GM23248 (cell line): ENCODE results near the gene MAN1C1. TPM values are rescaled to one million over a fixed set of nuclear protein-coding genes. Genes with fewer than 3 reads are reported as not detected.
A peak's percentile ranks its signal among the peaks of the same experiment; 100 is the strongest.

Experiments used
- DNase-seq: peaks from one replicate; pipeline ENCODE4 v3.0.0-alpha.2; 2015
- H2AFZ ChIP-seq: fragments of 200-600 bp; sonication (generic); 2 replicates; pipeline ENCODE4 v1.6.1; 2016; ENCODE audit warnings: antibody characterized with exemption
- H3F3A ChIP-seq: fragments of 200-600 bp; sonication (generic); 2 replicates; pipeline ENCODE4 v1.6.1; 2016; ENCODE audit warnings: mild to moderate bottlenecking, antibody characterized with exemption, mixed run types; ENCODE audit not compliant: insufficient read depth
- H3K27ac ChIP-seq: fragments of 200-600 bp; sonication (generic); 2 replicates; pipeline ENCODE4 v1.5.1; 2016; ENCODE audit warnings: mild to moderate bottlenecking
- H3K27me3 ChIP-seq: fragments of 200-600 bp; sonication (generic); replicated peaks from 2 replicates; pipeline ENCODE4 v1.6.1; 2016; ENCODE audit warnings: mild to moderate bottlenecking; ENCODE audit not compliant: insufficient read depth
- H3K36me3 ChIP-seq: fragments of 200-600 bp; sonication (generic); 2 replicates; pipeline ENCODE4 v1.6.1; 2016; ENCODE audit warnings: low read depth, mild to moderate bottlenecking
- H3K4me1 ChIP-seq: fragments of 200-600 bp; sonication (generic); 2 replicates; pipeline ENCODE4 v1.6.1; 2016; ENCODE audit warnings: mild to moderate bottlenecking; ENCODE audit not compliant: insufficient read depth
- H3K4me2 ChIP-seq: fragments of 200-600 bp; sonication (generic); one replicate; pipeline ENCODE4 v1.6.1; 2016; ENCODE audit warnings: mild to moderate bottlenecking; ENCODE audit not compliant: unreplicated experiment
- H3K4me3 ChIP-seq: fragments of 200-600 bp; sonication (generic); 2 replicates; pipeline ENCODE4 v1.5.1; 2016; ENCODE audit warnings: mild to moderate bottlenecking
- H3K79me2 ChIP-seq: fragments of 200-600 bp; sonication (generic); 2 replicates; pipeline ENCODE4 v1.6.1; 2016; ENCODE audit warnings: mild to moderate bottlenecking; ENCODE audit not compliant: insufficient read depth
- H3K9ac ChIP-seq: fragments of 200-600 bp; sonication (generic); 2 replicates; pipeline ENCODE4 v1.6.1; 2016; ENCODE audit warnings: mild to moderate bottlenecking
- H3K9me2 ChIP-seq: fragments of 200-600 bp; sonication (generic); 2 replicates; pipeline ENCODE4 v1.6.1; 2016; ENCODE audit warnings: mixed run types, mild to moderate bottlenecking, moderate library complexity; ENCODE audit not compliant: insufficient read depth
- H3K9me3 ChIP-seq: fragments of 200-600 bp; sonication (generic); one replicate; pipeline ENCODE4 v1.6.1; 2017; ENCODE audit warnings: low read depth
- H4K20me1 ChIP-seq: fragments of 200-600 bp; sonication (generic); 2 replicates; pipeline ENCODE4 v1.6.0; 2016; ENCODE audit not compliant: insufficient read depth
- EZH2 ChIP-seq: fragments of 200-600 bp; sonication (generic); IDR thresholded peaks from 2 replicates; pipeline ENCODE4 v1.6.1; 2018; ENCODE audit warnings: antibody characterized with exemption, mild to moderate bottlenecking; ENCODE audit not compliant: insufficient read depth, poor library complexity, severe bottlenecking
- EZH2phosphoT487 ChIP-seq: fragments of 200-600 bp; sonication (generic); IDR thresholded peaks from 2 replicates; pipeline ENCODE4 v1.6.1; 2018; ENCODE audit warnings: antibody characterized with exemption, moderate library complexity, mild to moderate bottlenecking, low read depth; ENCODE audit not compliant: insufficient read depth
- WGBS, 2 experiments: methylation state at CpG; one replicate each; pipeline ENCODE4 v1.1.6; 2015 to 2017; ENCODE audit warnings: low lambda C conversion rate in 2 of 2, low coverage in 1 of 2; ENCODE audit errors: missing lambda C conversion rate in 2 of 2; 5-methylcytosine and 5-hydroxymethylcytosine counted together
- in situ Hi-C: fragments of 300-500 bp; cut with MboI; formaldehyde crosslinking; loops from 2 replicates; pipeline ENCODE4 v1.15.0; 2020
- polyA plus RNA-seq: library from polyadenylated mRNA; unstranded; fragments of >200 nt; fragmentation: Nextera tagmentation; extraction: Ambion mirVana; gene quantifications from 2 replicates; pipeline ENCODE4 v1.2.1, GENCODE V29; 2016
- total RNA-seq: library from RNA; depleted of rRNA; stranded (reverse); fragments of >200 nt; shearing (Covaris generic); gene quantifications from 2 replicates; pipeline ENCODE4 v1.2.3, GENCODE V29; 2014

The MAN1C1 gene
- total and polyA plus RNA-seq, 2 experiments from 2014 or later: 0.29 to 1.1 TPM

- Histone ChIP-seq H3K9me3 (no peaks in the 10 kb centered on the region), H3K4me1 (no peaks in the 10 kb centered on the region), H3K9ac (no peak overlapping the region), H3K4me2 (no peak overlapping the region), H2AFZ (no peak overlapping the region), H3K9me2 (no peaks in the 10 kb centered on the region), H3K4me3 (no peak overlapping the region), H3F3A (no peaks in the 10 kb centered on the region; the same call in 1 of the 2 replicates), H3K79me2 (no peaks in the 10 kb centered on the region), H3K27ac (no peak overlapping the region), H3K27me3 (no peaks in the 10 kb centered on the region), H4K20me1 (no peaks in the 10 kb centered on the region), H3K36me3 (no peaks in the 10 kb centered on the region)
- DNase-seq: no peak
- in situ Hi-C loops: no loop called here
- no peak for TF ChIP-seq EZH2phosphoT487
- 75 to 77% methylated on average over 18 of the region's 18 CpGs for WGBS, 2 experiments
These were observed 166.1 kb downstream of the MAN1C1 start for GRCh38 chr1:25782608-25783201.

GRCh38 chr1:25784575-25785051, 168.0 kb downstream of the MAN1C1 start:
- 68 to 74% methylated on average over 8 to 9 of the region's 9 CpGs for WGBS, 2 experiments
- no peaks in the 10 kb centered on the region for H3K27me3 ChIP-seq
- H3K4me1 ChIP-seq: no peaks in the 10 kb centered on the region
- no peaks in the 10 kb centered on the region for H4K20me1 ChIP-seq
- H3F3A ChIP-seq: no peaks in the 10 kb centered on the region; the same call in 1 of the 2 replicates
- no peaks in the 10 kb centered on the region for H3K9me2 ChIP-seq
- TF ChIP-seq EZH2phosphoT487: no peak
- no peak for TF ChIP-seq EZH2
- H3K36me3 ChIP-seq: no peaks in the 10 kb centered on the region
- no peak overlapping the region for H3K27ac ChIP-seq
- H3K9ac ChIP-seq: no peak overlapping the region
- H3K9me3 ChIP-seq: no peaks in the 10 kb centered on the region
- no peak overlapping the region for H2AFZ ChIP-seq
- H3K79me2 ChIP-seq: no peaks in the 10 kb centered on the region
- no peak overlapping the region for H3K4me3 ChIP-seq
- H3K4me2 ChIP-seq: no peak overlapping the region
- peak; percentile 13 for DNase-seq
- in situ Hi-C loops: no loop called here

GRCh38 chr1:25785333-25786067, 168.9 kb downstream of the MAN1C1 start:
- Histone ChIP-seq H3K4me1 (no peaks in the 10 kb centered on the region), H3K9ac (no peak overlapping the region), H4K20me1 (no peaks in the 10 kb centered on the region), H3K27me3 (no peaks in the 10 kb centered on the region), H3K4me2 (no peak overlapping the region), H3K79me2 (no peaks in the 10 kb centered on the region), H3K9me3 (no peaks in the 10 kb centered on the region), H3K27ac (no peak overlapping the region), H3F3A (no peaks in the 10 kb centered on the region; the same call in 1 of the 2 replicates), H3K9me2 (no peaks in the 10 kb centered on the region), H3K4me3 (no peak overlapping the region), H2AFZ (no peak overlapping the region), H3K36me3 (no peaks in the 10 kb centered on the region)
- TF ChIP-seq EZH2: no peak
- no peak for TF ChIP-seq EZH2phosphoT487
- in situ Hi-C loops: no loop called here
- 79 to 84% methylated on average over 10 of the region's 10 CpGs for WGBS, 2 experiments
- no peak for DNase-seq

DNA sequence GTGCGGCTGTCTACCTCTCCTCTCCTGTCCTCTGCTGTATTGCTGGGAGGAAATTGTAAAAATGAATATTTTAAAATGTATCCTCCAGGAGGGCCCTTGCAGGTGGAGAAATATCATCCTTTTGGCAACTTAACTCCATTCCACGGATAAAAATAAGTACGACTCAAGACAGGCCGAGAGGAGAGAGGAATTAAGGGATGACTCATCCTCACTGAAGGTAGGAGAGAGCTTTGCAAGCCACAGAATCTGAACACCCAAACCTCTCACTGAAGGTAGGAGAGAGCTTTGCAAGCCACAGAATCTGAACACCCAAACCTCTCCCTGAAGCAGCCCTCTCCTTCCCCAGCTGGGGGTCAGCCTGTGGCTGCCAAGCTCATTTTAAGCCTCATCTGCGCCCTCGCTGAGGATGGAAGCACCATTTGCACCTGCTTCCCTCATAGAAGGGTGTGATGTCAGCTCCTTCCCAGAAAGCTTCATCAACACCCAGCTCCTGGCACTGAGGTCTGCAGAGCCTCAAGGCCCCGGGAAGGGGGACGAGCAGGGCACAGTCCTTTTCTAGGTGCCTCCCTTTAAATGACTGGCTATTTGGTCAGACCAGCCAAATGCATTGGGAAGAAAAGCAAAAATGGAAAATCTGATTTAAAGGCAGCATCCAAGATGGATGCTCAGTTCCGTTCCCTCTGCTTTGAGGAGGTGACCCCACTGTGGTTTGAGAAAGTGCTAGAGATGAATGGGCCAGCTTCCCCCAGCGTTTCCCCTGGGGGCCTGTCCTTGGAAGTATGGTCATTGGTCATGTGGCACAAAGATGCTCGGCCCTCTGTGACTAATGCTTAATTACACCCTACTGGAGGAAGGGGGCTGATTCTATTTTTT, 170.5 kb downstream of the MAN1C1 start:
- no peaks in the 10 kb centered on the region for H3K79me2 ChIP-seq
- peak; percentile 62 for DNase-seq
- no peaks in the 10 kb centered on the region for H3K36me3 ChIP-seq
- H3K9me3 ChIP-seq: no peaks in the 10 kb centered on the region
- no peaks in the 10 kb centered on the region for H3K4me1 ChIP-seq
- TF ChIP-seq EZH2 (no peak), EZH2phosphoT487 (no peak)
- H3K27ac ChIP-seq: no peak overlapping the region
- H3K27me3 ChIP-seq: no peaks in the 10 kb centered on the region
- H4K20me1 ChIP-seq: no peaks in the 10 kb centered on the region
- H3K4me3 ChIP-seq: no peak overlapping the region
- 43 to 45% methylated on average over 11 of the region's 11 CpGs for WGBS, 2 experiments
- in situ Hi-C loops: no loop called here
- no peak overlapping the region for H3K9ac ChIP-seq
- no peak overlapping the region for H2AFZ ChIP-seq
- H3F3A ChIP-seq: no peaks in the 10 kb centered on the region; the same call in 1 of the 2 replicates
- H3K9me2 ChIP-seq: no peaks in the 10 kb centered on the region
- peak overlapping the region; percentile 4 for H3K4me2 ChIP-seq
